ENCODE results near the gene FAM184A. TPM values are rescaled to one million over a fixed set of nuclear protein-coding genes. Genes with fewer than 3 reads are reported as not detected.

FAM184A gene
- total and polyA plus RNA-seq, 2 experiments from 2014 or later = 13.7 to 18.6 TPM

DNA sequence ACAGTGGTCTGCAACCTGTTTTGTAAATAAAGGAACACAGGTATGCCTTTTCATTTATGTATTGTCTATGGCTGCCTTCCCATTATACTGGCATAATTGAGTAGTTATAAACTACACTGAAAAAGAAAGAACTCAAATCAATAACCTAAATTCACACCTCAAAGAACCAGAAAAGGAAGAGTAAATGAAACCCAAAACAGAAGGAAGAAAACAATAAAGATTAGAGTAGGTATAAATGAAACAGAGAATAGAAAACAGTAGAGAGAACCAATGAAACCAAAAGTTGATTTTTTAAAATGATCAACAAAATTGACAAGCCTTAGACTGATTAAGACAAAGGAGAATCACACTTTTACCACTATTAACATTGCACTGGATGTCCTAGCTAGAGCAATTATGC lies 34.7 kb downstream of the FAM184A start (continued):
- TF ChIP-seq, protein P1, sequence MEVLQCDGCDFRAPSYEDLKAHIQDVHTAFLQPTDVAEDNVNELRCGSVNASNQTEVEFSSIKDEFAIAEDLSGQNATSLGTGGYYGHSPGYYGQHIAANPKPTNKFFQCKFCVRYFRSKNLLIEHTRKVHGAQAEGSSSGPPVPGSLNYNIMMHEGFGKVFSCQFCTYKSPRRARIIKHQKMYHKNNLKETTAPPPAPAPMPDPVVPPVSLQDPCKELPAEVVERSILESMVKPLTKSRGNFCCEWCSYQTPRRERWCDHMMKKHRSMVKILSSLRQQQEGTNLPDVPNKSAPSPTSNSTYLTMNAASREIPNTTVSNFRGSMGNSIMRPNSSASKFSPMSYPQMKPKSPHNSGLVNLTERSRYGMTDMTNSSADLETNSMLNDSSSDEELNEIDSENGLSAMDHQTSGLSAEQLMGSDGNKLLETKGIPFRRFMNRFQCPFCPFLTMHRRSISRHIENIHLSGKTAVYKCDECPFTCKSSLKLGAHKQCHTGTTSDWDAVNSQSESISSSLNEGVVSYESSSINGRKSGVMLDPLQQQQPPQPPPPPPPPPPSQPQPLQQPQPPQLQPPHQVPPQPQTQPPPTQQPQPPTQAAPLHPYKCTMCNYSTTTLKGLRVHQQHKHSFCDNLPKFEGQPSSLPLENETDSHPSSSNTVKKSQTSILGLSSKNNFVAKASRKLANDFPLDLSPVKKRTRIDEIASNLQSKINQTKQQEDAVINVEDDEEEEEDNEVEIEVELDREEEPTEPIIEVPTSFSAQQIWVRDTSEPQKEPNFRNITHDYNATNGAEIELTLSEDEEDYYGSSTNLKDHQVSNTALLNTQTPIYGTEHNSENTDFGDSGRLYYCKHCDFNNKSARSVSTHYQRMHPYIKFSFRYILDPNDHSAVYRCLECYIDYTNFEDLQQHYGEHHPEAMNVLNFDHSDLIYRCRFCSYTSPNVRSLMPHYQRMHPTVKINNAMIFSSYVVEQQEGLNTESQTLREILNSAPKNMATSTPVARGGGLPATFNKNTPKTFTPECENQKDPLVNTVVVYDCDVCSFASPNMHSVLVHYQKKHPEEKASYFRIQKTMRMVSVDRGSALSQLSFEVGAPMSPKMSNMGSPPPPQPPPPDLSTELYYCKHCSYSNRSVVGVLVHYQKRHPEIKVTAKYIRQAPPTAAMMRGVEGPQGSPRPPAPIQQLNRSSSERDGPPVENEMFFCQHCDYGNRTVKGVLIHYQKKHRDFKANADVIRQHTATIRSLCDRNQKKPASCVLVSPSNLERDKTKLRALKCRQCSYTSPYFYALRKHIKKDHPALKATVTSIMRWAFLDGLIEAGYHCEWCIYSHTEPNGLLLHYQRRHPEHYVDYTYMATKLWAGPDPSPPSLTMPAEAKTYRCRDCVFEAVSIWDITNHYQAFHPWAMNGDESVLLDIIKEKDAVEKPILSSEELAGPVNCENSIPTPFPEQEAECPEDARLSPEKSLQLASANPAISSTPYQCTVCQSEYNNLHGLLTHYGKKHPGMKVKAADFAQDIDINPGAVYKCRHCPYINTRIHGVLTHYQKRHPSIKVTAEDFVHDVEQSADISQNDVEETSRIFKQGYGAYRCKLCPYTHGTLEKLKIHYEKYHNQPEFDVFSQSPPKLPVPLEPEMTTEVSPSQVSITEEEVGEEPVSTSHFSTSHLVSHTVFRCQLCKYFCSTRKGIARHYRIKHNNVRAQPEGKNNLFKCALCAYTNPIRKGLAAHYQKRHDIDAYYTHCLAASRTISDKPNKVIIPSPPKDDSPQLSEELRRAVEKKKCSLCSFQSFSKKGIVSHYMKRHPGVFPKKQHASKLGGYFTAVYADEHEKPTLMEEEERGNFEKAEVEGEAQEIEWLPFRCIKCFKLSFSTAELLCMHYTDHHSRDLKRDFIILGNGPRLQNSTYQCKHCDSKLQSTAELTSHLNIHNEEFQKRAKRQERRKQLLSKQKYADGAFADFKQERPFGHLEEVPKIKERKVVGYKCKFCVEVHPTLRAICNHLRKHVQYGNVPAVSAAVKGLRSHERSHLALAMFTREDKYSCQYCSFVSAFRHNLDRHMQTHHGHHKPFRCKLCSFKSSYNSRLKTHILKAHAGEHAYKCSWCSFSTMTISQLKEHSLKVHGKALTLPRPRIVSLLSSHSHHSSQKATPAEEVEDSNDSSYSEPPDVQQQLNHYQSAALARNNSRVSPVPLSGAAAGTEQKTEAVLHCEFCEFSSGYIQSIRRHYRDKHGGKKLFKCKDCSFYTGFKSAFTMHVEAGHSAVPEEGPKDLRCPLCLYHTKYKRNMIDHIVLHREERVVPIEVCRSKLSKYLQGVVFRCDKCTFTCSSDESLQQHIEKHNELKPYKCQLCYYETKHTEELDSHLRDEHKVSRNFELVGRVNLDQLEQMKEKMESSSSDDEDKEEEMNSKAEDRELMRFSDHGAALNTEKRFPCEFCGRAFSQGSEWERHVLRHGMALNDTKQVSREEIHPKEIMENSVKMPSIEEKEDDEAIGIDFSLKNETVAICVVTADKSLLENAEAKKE (CRISPR knock-in tag; IDR thresholded peaks at IDR 0.05) = no peak
- TF ChIP-seq, protein P2, sequence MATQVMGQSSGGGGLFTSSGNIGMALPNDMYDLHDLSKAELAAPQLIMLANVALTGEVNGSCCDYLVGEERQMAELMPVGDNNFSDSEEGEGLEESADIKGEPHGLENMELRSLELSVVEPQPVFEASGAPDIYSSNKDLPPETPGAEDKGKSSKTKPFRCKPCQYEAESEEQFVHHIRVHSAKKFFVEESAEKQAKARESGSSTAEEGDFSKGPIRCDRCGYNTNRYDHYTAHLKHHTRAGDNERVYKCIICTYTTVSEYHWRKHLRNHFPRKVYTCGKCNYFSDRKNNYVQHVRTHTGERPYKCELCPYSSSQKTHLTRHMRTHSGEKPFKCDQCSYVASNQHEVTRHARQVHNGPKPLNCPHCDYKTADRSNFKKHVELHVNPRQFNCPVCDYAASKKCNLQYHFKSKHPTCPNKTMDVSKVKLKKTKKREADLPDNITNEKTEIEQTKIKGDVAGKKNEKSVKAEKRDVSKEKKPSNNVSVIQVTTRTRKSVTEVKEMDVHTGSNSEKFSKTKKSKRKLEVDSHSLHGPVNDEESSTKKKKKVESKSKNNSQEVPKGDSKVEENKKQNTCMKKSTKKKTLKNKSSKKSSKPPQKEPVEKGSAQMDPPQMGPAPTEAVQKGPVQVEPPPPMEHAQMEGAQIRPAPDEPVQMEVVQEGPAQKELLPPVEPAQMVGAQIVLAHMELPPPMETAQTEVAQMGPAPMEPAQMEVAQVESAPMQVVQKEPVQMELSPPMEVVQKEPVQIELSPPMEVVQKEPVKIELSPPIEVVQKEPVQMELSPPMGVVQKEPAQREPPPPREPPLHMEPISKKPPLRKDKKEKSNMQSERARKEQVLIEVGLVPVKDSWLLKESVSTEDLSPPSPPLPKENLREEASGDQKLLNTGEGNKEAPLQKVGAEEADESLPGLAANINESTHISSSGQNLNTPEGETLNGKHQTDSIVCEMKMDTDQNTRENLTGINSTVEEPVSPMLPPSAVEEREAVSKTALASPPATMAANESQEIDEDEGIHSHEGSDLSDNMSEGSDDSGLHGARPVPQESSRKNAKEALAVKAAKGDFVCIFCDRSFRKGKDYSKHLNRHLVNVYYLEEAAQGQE (IDR thresholded peaks at IDR 0.05; ENCODE audit: unreplicated experiment) = no peak
- TF ChIP-seq JUNB (IDR thresholded peaks at IDR 0.05; ENCODE audit: unreplicated experiment) = no peak

DNA sequence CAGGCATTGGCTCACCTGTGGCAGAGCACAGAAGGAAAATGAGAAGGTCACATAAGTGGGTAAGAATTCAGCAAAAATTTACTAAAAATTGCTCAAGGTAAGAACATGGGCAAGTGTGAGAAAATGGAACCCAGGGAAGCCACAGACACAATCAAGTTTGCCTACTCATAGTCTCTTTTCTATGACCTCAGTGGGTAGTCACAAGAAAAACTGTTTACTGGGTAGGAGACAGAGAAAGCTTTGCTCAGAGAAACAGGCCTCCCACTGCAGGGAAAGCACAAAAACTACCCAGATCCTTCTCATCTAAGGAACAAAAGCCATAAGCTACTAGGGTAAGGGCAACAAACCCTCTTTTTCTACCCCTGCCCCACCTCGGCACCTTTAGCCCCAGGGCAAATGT lies 35.2 kb downstream of the FAM184A start:
- no peak overlapping the region for H3K4me3 Mint-ChIP-seq
- Histone ChIP-seq H2AFZ (no peak overlapping the region), H3F3A (replicated peaks; ENCODE audit: low read depth) (no peaks in the 10 kb centered on the region), H3K79me2 (replicated peaks; ENCODE audit: insufficient read depth) (no peaks in the 10 kb centered on the region), H3K4me1 (ENCODE audit: insufficient read depth) (no peaks in the 10 kb centered on the region), H3K9me2 (ENCODE audit: insufficient read depth) (no peaks in the 10 kb centered on the region), H3K36me3 (ENCODE audit: insufficient read depth) (no peaks in the 10 kb centered on the region), H3K27ac (ENCODE audit: low read depth) (no peak overlapping the region), H3K4me2 (no peak overlapping the region), H4K20me1 (replicated peaks; ENCODE audit: insufficient read depth) (no peaks in the 10 kb centered on the region), H3K4me3 (no peak overlapping the region), H3K27me3 (ENCODE audit: insufficient read depth) (no peaks in the 10 kb centered on the region)
- DNase-seq (ENCODE audit: low spot score) (no peak), ATAC-seq (peak; percentile 46; the same call in 2 of the 3 replicates)
- H3K27me3 Mint-ChIP-seq (ENCODE audit: insufficient read depth, low read depth, poor library complexity) = peaks cover 3% of the 10 kb centered on the region
- H3K36me3 Mint-ChIP-seq (ENCODE audit: low read depth) = no peaks in the 10 kb centered on the region
- H3K4me1 Mint-ChIP-seq = peaks cover 56% of the 10 kb centered on the region
- H3K9me3 Mint-ChIP-seq = no peaks in the 10 kb centered on the region; the same call in 2 of the 3 replicates
- peak overlapping the region; percentile 63; the same call in 1 of the 2 replicates for H3K27ac Mint-ChIP-seq
- TF ChIP-seq, protein P3, sequence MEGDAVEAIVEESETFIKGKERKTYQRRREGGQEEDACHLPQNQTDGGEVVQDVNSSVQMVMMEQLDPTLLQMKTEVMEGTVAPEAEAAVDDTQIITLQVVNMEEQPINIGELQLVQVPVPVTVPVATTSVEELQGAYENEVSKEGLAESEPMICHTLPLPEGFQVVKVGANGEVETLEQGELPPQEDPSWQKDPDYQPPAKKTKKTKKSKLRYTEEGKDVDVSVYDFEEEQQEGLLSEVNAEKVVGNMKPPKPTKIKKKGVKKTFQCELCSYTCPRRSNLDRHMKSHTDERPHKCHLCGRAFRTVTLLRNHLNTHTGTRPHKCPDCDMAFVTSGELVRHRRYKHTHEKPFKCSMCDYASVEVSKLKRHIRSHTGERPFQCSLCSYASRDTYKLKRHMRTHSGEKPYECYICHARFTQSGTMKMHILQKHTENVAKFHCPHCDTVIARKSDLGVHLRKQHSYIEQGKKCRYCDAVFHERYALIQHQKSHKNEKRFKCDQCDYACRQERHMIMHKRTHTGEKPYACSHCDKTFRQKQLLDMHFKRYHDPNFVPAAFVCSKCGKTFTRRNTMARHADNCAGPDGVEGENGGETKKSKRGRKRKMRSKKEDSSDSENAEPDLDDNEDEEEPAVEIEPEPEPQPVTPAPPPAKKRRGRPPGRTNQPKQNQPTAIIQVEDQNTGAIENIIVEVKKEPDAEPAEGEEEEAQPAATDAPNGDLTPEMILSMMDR (conservative IDR thresholded peaks at IDR 0.05; ENCODE audit: low read depth in 2 of 2) = no peak
- TF ChIP-seq CREB1 (CRISPR knock-in tag; IDR thresholded peaks at IDR 0.05; ENCODE audit: low read depth) = no peak
- TF ChIP-seq, protein P4, sequence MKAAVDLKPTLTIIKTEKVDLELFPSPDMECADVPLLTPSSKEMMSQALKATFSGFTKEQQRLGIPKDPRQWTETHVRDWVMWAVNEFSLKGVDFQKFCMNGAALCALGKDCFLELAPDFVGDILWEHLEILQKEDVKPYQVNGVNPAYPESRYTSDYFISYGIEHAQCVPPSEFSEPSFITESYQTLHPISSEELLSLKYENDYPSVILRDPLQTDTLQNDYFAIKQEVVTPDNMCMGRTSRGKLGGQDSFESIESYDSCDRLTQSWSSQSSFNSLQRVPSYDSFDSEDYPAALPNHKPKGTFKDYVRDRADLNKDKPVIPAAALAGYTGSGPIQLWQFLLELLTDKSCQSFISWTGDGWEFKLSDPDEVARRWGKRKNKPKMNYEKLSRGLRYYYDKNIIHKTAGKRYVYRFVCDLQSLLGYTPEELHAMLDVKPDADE (IDR thresholded peaks at IDR 0.05) = no peak

Measured in GM23338 (cell line).